ENCODE results near the gene SPON1.

Gene SPON1

GRCh38 chr11:14021738-14022137 is 59.2 kb downstream of the SPON1 start:
- H3K4me2 ChIP-seq (ENCODE audit: low read depth, low read length): no peak overlapping the region
- H3K9me2 ChIP-seq (replicated peaks; ENCODE audit: insufficient read depth, low read length): no peaks in the 10 kb centered on the region
- H3K9me3 ChIP-seq (replicated peaks; ENCODE audit: insufficient read depth, low read length): no peaks in the 10 kb centered on the region
- no peaks in the 10 kb centered on the region for H3K36me3 ChIP-seq (replicated peaks; ENCODE audit: insufficient read depth, low read length)
- TF ChIP-seq CTCF (IDR thresholded peaks at IDR 0.05; ENCODE audit: low read length) (no peak), EZH2 (optimal IDR thresholded peaks at IDR 0.05; ENCODE audit: low read depth, low read length) (no peak), EZH2phosphoT487 (IDR thresholded peaks at IDR 0.05; ENCODE audit: low read length) (no peak)
- no peak overlapping the region for H3K9ac ChIP-seq (ENCODE audit: low read length)
- H3K4me3 ChIP-seq (ENCODE audit: low read length): no peak overlapping the region
- no peak for DNase-seq
- no peaks in the 10 kb centered on the region for H3K79me2 ChIP-seq (ENCODE audit: low read length)
- no peaks in the 10 kb centered on the region for H3K27me3 ChIP-seq (replicated peaks; ENCODE audit: insufficient read depth, low read length)
- H4K20me1 ChIP-seq (ENCODE audit: insufficient read depth, low read length): no peaks in the 10 kb centered on the region
- no peaks in the 10 kb centered on the region for H3F3A ChIP-seq (ENCODE audit: insufficient read depth, low read length)
- H3K27ac ChIP-seq (ENCODE audit: low read length): no peak overlapping the region
- H2AFZ ChIP-seq (ENCODE audit: low read length): no peak overlapping the region
- no peaks in the 10 kb centered on the region for H3K4me1 ChIP-seq (ENCODE audit: low read length)

GRCh38 chr11:14022251-14022650 is 59.7 kb downstream of the SPON1 start:
- H3K9ac ChIP-seq (ENCODE audit: low read length): no peak overlapping the region
- H2AFZ ChIP-seq (ENCODE audit: low read length): no peak overlapping the region
- H3K9me3 ChIP-seq (replicated peaks; ENCODE audit: insufficient read depth, low read length): no peaks in the 10 kb centered on the region
- no peak overlapping the region for H3K27ac ChIP-seq (ENCODE audit: low read length)
- H3K9me2 ChIP-seq (replicated peaks; ENCODE audit: insufficient read depth, low read length): no peaks in the 10 kb centered on the region
- H3K4me1 ChIP-seq (ENCODE audit: low read length): no peaks in the 10 kb centered on the region
- no peak for TF ChIP-seq CTCF (IDR thresholded peaks at IDR 0.05; ENCODE audit: low read length)
- H3K79me2 ChIP-seq (ENCODE audit: low read length): no peaks in the 10 kb centered on the region
- no peak overlapping the region for H3K4me3 ChIP-seq (ENCODE audit: low read length)
- no peaks in the 10 kb centered on the region for H4K20me1 ChIP-seq (ENCODE audit: insufficient read depth, low read length)
- no peaks in the 10 kb centered on the region for H3K27me3 ChIP-seq (replicated peaks; ENCODE audit: insufficient read depth, low read length)
- no peak for DNase-seq
- no peaks in the 10 kb centered on the region for H3K36me3 ChIP-seq (replicated peaks; ENCODE audit: insufficient read depth, low read length)
- no peak overlapping the region for H3K4me2 ChIP-seq (ENCODE audit: low read depth, low read length)
- H3F3A ChIP-seq (ENCODE audit: insufficient read depth, low read length): no peaks in the 10 kb centered on the region

GRCh38 chr11:14022821-14023220 is 60.3 kb downstream of the SPON1 start:
- H3F3A ChIP-seq (ENCODE audit: insufficient read depth, low read length): no peaks in the 10 kb centered on the region
- no peak overlapping the region for H2AFZ ChIP-seq (ENCODE audit: low read length)
- H3K9ac ChIP-seq (ENCODE audit: low read length): no peak overlapping the region
- H3K4me3 ChIP-seq (ENCODE audit: low read length): no peak overlapping the region
- H3K4me1 ChIP-seq (ENCODE audit: low read length): no peaks in the 10 kb centered on the region
- no peak for DNase-seq
- H3K36me3 ChIP-seq (replicated peaks; ENCODE audit: insufficient read depth, low read length): no peaks in the 10 kb centered on the region
- H3K9me2 ChIP-seq (replicated peaks; ENCODE audit: insufficient read depth, low read length): no peaks in the 10 kb centered on the region
- no peak overlapping the region for H3K4me2 ChIP-seq (ENCODE audit: low read depth, low read length)
- TF ChIP-seq EZH2phosphoT487 (IDR thresholded peaks at IDR 0.05; ENCODE audit: low read length) (no peak), EZH2 (optimal IDR thresholded peaks at IDR 0.05; ENCODE audit: low read depth, low read length) (no peak), CTCF (IDR thresholded peaks at IDR 0.05; ENCODE audit: low read length) (no peak)
- no peaks in the 10 kb centered on the region for H3K27me3 ChIP-seq (replicated peaks; ENCODE audit: insufficient read depth, low read length)
- no peak overlapping the region for H3K27ac ChIP-seq (ENCODE audit: low read length)
- H3K79me2 ChIP-seq (ENCODE audit: low read length): no peaks in the 10 kb centered on the region
- no peaks in the 10 kb centered on the region for H4K20me1 ChIP-seq (ENCODE audit: insufficient read depth, low read length)
- no peaks in the 10 kb centered on the region for H3K9me3 ChIP-seq (replicated peaks; ENCODE audit: insufficient read depth, low read length)

GRCh38 chr11:14026961-14027360 is 64.4 kb downstream of the SPON1 start:
- no peaks in the 10 kb centered on the region for H3K4me1 ChIP-seq (ENCODE audit: low read length)
- H3K9ac ChIP-seq (ENCODE audit: low read length): no peak overlapping the region
- H3K9me2 ChIP-seq (replicated peaks; ENCODE audit: insufficient read depth, low read length): no peaks in the 10 kb centered on the region
- H3K4me3 ChIP-seq (ENCODE audit: low read length): no peak overlapping the region
- TF ChIP-seq CTCF (IDR thresholded peaks at IDR 0.05; ENCODE audit: low read length) (no peak), EZH2 (optimal IDR thresholded peaks at IDR 0.05; ENCODE audit: low read depth, low read length) (no peak), EZH2phosphoT487 (IDR thresholded peaks at IDR 0.05; ENCODE audit: low read length) (no peak)
- H2AFZ ChIP-seq (ENCODE audit: low read length): no peak overlapping the region
- no peak overlapping the region for H3K4me2 ChIP-seq (ENCODE audit: low read depth, low read length)
- H3K9me3 ChIP-seq (replicated peaks; ENCODE audit: insufficient read depth, low read length): no peaks in the 10 kb centered on the region
- no peaks in the 10 kb centered on the region for H3K27me3 ChIP-seq (replicated peaks; ENCODE audit: insufficient read depth, low read length)
- no peaks in the 10 kb centered on the region for H4K20me1 ChIP-seq (ENCODE audit: insufficient read depth, low read length)
- H3K79me2 ChIP-seq (ENCODE audit: low read length): no peaks in the 10 kb centered on the region
- no peak for DNase-seq
- H3K27ac ChIP-seq (ENCODE audit: low read length): no peak overlapping the region
- no peaks in the 10 kb centered on the region for H3F3A ChIP-seq (ENCODE audit: insufficient read depth, low read length)
- H3K36me3 ChIP-seq (replicated peaks; ENCODE audit: insufficient read depth, low read length): no peaks in the 10 kb centered on the region
